ENCODE data around the gene EPPIN. TPM values are rescaled to one million over a fixed set of nuclear protein-coding genes. Genes with fewer than 3 reads are reported as not detected.

The EPPIN gene
- total RNA-seq, 1 donor from 2014 or later: not detected

GRCh38 chr20:45508068-45508886, 38.9 kb downstream of the EPPIN start:
- Mint-ChIP-seq H3K4me3 (ENCODE audit: unreplicated experiment) (no peak overlapping the region), H3K9me3 (ENCODE audit: unreplicated experiment) (no peaks in the 10 kb centered on the region), H3K4me1 (ENCODE audit: low read depth, unreplicated experiment) (no peaks in the 10 kb centered on the region), H3K27ac (ENCODE audit: unreplicated experiment) (no peak overlapping the region), H3K36me3 (ENCODE audit: unreplicated experiment) (no peaks in the 10 kb centered on the region), H3K27me3 (ENCODE audit: unreplicated experiment) (no peaks in the 10 kb centered on the region)
- TF ChIP-seq CTCF (IDR thresholded peaks at IDR 0.05; ENCODE audit: partially characterized antibody, unreplicated experiment): no peak
- DNase-seq: no peak

- TF ChIP-seq CTCF (IDR thresholded peaks at IDR 0.05; ENCODE audit: partially characterized antibody, unreplicated experiment): no peak
- Mint-ChIP-seq H3K27ac (ENCODE audit: unreplicated experiment) (no peak overlapping the region), H3K4me1 (ENCODE audit: low read depth, unreplicated experiment) (no peaks in the 10 kb centered on the region), H3K4me3 (ENCODE audit: unreplicated experiment) (no peak overlapping the region), H3K9me3 (ENCODE audit: unreplicated experiment) (no peaks in the 10 kb centered on the region), H3K27me3 (ENCODE audit: unreplicated experiment) (no peaks in the 10 kb centered on the region), H3K36me3 (ENCODE audit: unreplicated experiment) (no peaks in the 10 kb centered on the region)
- DNase-seq: no peak
Observed at GRCh38 chr20:45507011-45507820, 40.0 kb downstream of the EPPIN start.

GRCh38 chr20:45506398-45506797, 40.8 kb downstream of the EPPIN start:
- no peaks in the 10 kb centered on the region for H3K36me3 Mint-ChIP-seq (ENCODE audit: unreplicated experiment)
- TF ChIP-seq CTCF (IDR thresholded peaks at IDR 0.05; ENCODE audit: partially characterized antibody, unreplicated experiment): no peak
- no peak overlapping the region for H3K27ac Mint-ChIP-seq (ENCODE audit: unreplicated experiment)
- peaks cover 1% of the 10 kb centered on the region for H3K4me1 Mint-ChIP-seq (ENCODE audit: low read depth, unreplicated experiment)
- no peaks in the 10 kb centered on the region for H3K27me3 Mint-ChIP-seq (ENCODE audit: unreplicated experiment)
- H3K4me3 Mint-ChIP-seq (ENCODE audit: unreplicated experiment): no peak overlapping the region
- no peaks in the 10 kb centered on the region for H3K9me3 Mint-ChIP-seq (ENCODE audit: unreplicated experiment)
- no peak for DNase-seq

GRCh38 chr20:45503403-45503802, 43.8 kb downstream of the EPPIN start:
- TF ChIP-seq CTCF (IDR thresholded peaks at IDR 0.05; ENCODE audit: partially characterized antibody, unreplicated experiment): no peak
- H3K27ac Mint-ChIP-seq (ENCODE audit: unreplicated experiment): no peak overlapping the region
- no peak for DNase-seq
- peaks cover 5% of the 10 kb centered on the region for H3K4me1 Mint-ChIP-seq (ENCODE audit: low read depth, unreplicated experiment)
- H3K36me3 Mint-ChIP-seq (ENCODE audit: unreplicated experiment): no peaks in the 10 kb centered on the region
- H3K4me3 Mint-ChIP-seq (ENCODE audit: unreplicated experiment): no peak overlapping the region
- no peaks in the 10 kb centered on the region for H3K27me3 Mint-ChIP-seq (ENCODE audit: unreplicated experiment)
- no peaks in the 10 kb centered on the region for H3K9me3 Mint-ChIP-seq (ENCODE audit: unreplicated experiment)

GRCh38 chr20:45502561-45502960, 44.6 kb downstream of the EPPIN start:
- no peak for DNase-seq
- H3K27me3 Mint-ChIP-seq (ENCODE audit: unreplicated experiment): no peaks in the 10 kb centered on the region

More at GRCh38 chr20:45502561-45502960, 44.6 kb downstream of the EPPIN start:
- TF ChIP-seq CTCF (IDR thresholded peaks at IDR 0.05; ENCODE audit: partially characterized antibody, unreplicated experiment): no peak
- Mint-ChIP-seq H3K27ac (ENCODE audit: unreplicated experiment) (no peak overlapping the region), H3K9me3 (ENCODE audit: unreplicated experiment) (no peaks in the 10 kb centered on the region), H3K4me1 (ENCODE audit: low read depth, unreplicated experiment) (peaks cover 5% of the 10 kb centered on the region), H3K36me3 (ENCODE audit: unreplicated experiment) (no peaks in the 10 kb centered on the region), H3K4me3 (ENCODE audit: unreplicated experiment) (no peak overlapping the region)
